Measurements from ENCODE around the gene ZFYVE27. TPM values are rescaled to one million over a fixed set of nuclear protein-coding genes. Genes with fewer than 3 reads are reported as not detected.

The ZFYVE27 gene
- polyA plus RNA-seq, 1 donor from 2014 or later, result 135 TPM

DNA sequence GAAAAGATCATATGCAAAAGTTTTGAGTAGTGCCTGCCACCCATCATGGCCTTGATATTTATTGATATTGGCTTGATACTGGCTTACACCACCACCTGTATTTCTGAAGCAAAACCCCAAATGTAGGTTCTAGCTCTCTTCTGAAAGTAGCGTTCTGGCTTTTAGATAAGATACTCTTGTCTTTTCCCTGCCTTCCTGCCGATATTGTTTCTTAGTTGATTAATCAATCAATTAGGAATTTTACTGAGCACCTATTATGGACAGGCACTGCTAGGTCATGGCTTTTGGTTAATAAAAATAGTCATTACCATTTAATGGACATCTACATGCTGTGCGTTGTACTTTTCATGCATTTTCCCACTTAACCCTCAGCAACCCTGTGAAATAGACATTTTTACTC lies 27.0 kb downstream of the ZFYVE27 start:
- Histone ChIP-seq H4K20me1 (ENCODE audit: insufficient read depth) (no peaks in the 10 kb centered on the region), H3K36me3 (ENCODE audit: insufficient read depth, low read length) (no peaks in the 10 kb centered on the region), H3K9me3 (ENCODE audit: low read length) (no peaks in the 10 kb centered on the region), H3K79me2 (replicated peaks; ENCODE audit: insufficient read depth, low read length) (no peaks in the 10 kb centered on the region), H3K27me3 (ENCODE audit: insufficient read depth, low read depth, low read length) (peaks cover 3% of the 10 kb centered on the region), H3K9ac (ENCODE audit: low read length) (no peak overlapping the region), H3K4me2 (ENCODE audit: low read length) (no peak overlapping the region), H2AFZ (ENCODE audit: low read depth, low read length) (no peak overlapping the region), H3K4me3 (ENCODE audit: low read length) (no peak overlapping the region), H3K9me2 (ENCODE audit: insufficient read depth, low read length) (no peaks in the 10 kb centered on the region), H3K27ac (ENCODE audit: low read length) (no peak overlapping the region), H3F3A (ENCODE audit: insufficient read depth, low read length, poor library complexity, severe bottlenecking) (no peaks in the 10 kb centered on the region)
- TF ChIP-seq MXI1 (conservative IDR thresholded peaks at IDR 0.05; ENCODE audit: poor library complexity, severe bottlenecking) (no peak), TAF1 (IDR thresholded peaks at IDR 0.05; ENCODE audit: low read depth) (no peak)
- TF ChIP-seq, protein P1, sequence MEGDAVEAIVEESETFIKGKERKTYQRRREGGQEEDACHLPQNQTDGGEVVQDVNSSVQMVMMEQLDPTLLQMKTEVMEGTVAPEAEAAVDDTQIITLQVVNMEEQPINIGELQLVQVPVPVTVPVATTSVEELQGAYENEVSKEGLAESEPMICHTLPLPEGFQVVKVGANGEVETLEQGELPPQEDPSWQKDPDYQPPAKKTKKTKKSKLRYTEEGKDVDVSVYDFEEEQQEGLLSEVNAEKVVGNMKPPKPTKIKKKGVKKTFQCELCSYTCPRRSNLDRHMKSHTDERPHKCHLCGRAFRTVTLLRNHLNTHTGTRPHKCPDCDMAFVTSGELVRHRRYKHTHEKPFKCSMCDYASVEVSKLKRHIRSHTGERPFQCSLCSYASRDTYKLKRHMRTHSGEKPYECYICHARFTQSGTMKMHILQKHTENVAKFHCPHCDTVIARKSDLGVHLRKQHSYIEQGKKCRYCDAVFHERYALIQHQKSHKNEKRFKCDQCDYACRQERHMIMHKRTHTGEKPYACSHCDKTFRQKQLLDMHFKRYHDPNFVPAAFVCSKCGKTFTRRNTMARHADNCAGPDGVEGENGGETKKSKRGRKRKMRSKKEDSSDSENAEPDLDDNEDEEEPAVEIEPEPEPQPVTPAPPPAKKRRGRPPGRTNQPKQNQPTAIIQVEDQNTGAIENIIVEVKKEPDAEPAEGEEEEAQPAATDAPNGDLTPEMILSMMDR (IDR thresholded peaks at IDR 0.05; ENCODE audit: poor library complexity, severe bottlenecking), result no peak

DNA sequence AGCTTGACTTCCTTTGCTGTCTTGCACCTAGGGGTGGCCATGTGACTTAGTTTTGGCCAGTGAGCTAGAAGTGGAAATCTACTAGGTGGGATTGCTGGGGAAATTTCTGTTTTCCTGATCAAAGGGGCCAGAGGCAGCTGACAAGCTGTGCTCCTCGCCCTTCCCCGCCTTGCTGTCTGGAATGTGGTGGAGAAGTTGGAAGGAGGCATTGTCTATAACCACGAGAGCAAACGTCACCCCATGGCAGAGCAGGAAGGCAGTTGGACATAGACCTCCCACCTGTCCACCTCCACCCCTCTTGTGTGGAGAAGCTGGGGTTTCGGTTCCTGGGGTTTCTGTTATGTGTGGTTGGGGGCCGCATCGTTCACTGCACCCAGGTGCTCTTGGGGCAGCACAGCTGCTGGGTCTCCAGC lies 27.6 kb downstream of the ZFYVE27 start:
- no peaks in the 10 kb centered on the region for H3K9me3 ChIP-seq (ENCODE audit: low read length)
- no peaks in the 10 kb centered on the region for H4K20me1 ChIP-seq (ENCODE audit: insufficient read depth)
- H3K27ac ChIP-seq (ENCODE audit: low read length), result no peak overlapping the region
- TF ChIP-seq RAD21 (conservative IDR thresholded peaks at IDR 0.05) (no peak), EZH2 (IDR thresholded peaks at IDR 0.05; ENCODE audit: borderline replicate concordance, insufficient read depth, low read length, poor library complexity, severe bottlenecking) (no peak), MXI1 (conservative IDR thresholded peaks at IDR 0.05; ENCODE audit: poor library complexity, severe bottlenecking) (no peak)
- TF ChIP-seq, protein P1 (IDR thresholded peaks at IDR 0.05; ENCODE audit: poor library complexity, severe bottlenecking), result no peak
- TF ChIP-seq, protein P2, sequence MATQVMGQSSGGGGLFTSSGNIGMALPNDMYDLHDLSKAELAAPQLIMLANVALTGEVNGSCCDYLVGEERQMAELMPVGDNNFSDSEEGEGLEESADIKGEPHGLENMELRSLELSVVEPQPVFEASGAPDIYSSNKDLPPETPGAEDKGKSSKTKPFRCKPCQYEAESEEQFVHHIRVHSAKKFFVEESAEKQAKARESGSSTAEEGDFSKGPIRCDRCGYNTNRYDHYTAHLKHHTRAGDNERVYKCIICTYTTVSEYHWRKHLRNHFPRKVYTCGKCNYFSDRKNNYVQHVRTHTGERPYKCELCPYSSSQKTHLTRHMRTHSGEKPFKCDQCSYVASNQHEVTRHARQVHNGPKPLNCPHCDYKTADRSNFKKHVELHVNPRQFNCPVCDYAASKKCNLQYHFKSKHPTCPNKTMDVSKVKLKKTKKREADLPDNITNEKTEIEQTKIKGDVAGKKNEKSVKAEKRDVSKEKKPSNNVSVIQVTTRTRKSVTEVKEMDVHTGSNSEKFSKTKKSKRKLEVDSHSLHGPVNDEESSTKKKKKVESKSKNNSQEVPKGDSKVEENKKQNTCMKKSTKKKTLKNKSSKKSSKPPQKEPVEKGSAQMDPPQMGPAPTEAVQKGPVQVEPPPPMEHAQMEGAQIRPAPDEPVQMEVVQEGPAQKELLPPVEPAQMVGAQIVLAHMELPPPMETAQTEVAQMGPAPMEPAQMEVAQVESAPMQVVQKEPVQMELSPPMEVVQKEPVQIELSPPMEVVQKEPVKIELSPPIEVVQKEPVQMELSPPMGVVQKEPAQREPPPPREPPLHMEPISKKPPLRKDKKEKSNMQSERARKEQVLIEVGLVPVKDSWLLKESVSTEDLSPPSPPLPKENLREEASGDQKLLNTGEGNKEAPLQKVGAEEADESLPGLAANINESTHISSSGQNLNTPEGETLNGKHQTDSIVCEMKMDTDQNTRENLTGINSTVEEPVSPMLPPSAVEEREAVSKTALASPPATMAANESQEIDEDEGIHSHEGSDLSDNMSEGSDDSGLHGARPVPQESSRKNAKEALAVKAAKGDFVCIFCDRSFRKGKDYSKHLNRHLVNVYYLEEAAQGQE (IDR thresholded peaks at IDR 0.05; ENCODE audit: borderline replicate concordance), result no peak
- H3K27me3 ChIP-seq (ENCODE audit: insufficient read depth, low read depth, low read length), result peaks cover 9% of the 10 kb centered on the region
- H3K36me3 ChIP-seq (ENCODE audit: insufficient read depth, low read length), result no peaks in the 10 kb centered on the region
- no peaks in the 10 kb centered on the region for H3F3A ChIP-seq (ENCODE audit: insufficient read depth, low read length, poor library complexity, severe bottlenecking)
- H3K79me2 ChIP-seq (replicated peaks; ENCODE audit: insufficient read depth, low read length), result no peaks in the 10 kb centered on the region
- H3K4me3 ChIP-seq (ENCODE audit: low read length), result no peak overlapping the region
- no peak overlapping the region for H3K9ac ChIP-seq (ENCODE audit: low read length)
- no peak overlapping the region for H3K4me2 ChIP-seq (ENCODE audit: low read length)
- no peaks in the 10 kb centered on the region for H3K9me2 ChIP-seq (ENCODE audit: insufficient read depth, low read length)
- no peak overlapping the region for H2AFZ ChIP-seq (ENCODE audit: low read depth, low read length)

Data from neural cell (in vitro differentiated cells).